Measurements from ENCODE around the gene GBGT1. TPM values are rescaled to one million over a fixed set of nuclear protein-coding genes. Genes with fewer than 3 reads are reported as not detected.

GBGT1 gene
- polyA plus RNA-seq, 1 of the 3 experiments (the other 2 are of a cell fraction) = 0.51 TPM

DNA sequence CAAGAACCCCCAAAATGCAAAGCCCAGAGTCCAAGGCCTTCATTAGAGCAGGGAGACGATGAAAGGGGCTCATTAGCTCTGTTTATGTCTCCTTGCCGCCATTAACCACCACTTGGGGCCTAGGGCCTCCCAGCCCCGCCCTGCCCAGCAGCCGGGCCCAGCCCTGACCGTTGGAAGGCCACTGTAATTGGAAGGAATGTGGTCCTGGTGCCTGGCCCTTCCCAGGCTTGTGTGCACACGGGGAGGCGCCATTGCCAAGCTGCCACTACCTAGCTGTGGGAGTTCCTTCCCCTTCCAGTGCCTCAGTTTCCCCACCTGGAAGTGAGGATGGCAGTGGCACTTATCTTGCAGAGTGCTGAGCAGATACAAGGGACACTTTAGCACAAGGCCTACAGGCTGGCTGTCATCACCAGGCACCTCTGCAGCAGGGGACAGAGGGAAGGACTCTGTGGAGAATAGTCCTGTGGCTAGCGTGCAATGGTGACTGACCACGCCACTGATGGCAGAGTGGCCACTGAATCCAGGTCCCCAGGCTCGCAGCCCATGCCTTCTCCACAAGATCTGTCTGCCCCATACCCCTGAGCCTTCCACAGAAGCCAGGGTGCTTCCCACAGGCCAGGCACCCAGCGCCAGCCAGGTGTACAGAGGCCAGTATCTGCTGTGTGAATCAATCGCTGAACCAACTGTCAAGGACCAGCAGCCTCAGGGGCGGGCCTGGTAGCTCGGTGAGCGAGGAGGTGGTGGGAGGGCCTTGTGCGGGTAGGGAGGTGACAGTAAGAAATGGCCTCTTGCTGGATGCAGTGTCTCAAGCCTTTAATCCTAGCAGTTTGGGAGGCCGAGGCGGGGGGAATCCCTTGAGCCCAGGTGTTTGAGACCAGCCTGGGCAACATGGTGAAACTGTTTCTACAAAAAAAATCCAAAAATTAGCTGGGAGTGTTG, 20.8 kb downstream of the GBGT1 start:
- 81% methylated on average over 16 of the region's 18 CpGs for WGBS (ENCODE audit: low lambda C conversion rate)
- no peaks in the 10 kb centered on the region for H3K9me3 ChIP-seq
- H3K4me2 ChIP-seq = no peak overlapping the region
- no peak for TF ChIP-seq SIN3A (IDR thresholded peaks at IDR 0.05; ENCODE audit: borderline replicate concordance, low read depth, low read length)
- no peak for TF ChIP-seq GABPA (IDR thresholded peaks at IDR 0.05; ENCODE audit: low read depth)
- TF ChIP-seq NFIC (IDR thresholded peaks at IDR 0.05; ENCODE audit: borderline replicate concordance) = no peak
- TF ChIP-seq MEF2A (IDR thresholded peaks at IDR 0.05; ENCODE audit: borderline replicate concordance, low read depth) = no peak
- no peak for TF ChIP-seq CHD2 (IDR thresholded peaks at IDR 0.05; ENCODE audit: low read length, partially characterized antibody)
- no peak for TF ChIP-seq TEAD4 (IDR thresholded peaks at IDR 0.05; ENCODE audit: borderline replicate concordance, insufficient read depth)
- TF ChIP-seq, protein P1, sequence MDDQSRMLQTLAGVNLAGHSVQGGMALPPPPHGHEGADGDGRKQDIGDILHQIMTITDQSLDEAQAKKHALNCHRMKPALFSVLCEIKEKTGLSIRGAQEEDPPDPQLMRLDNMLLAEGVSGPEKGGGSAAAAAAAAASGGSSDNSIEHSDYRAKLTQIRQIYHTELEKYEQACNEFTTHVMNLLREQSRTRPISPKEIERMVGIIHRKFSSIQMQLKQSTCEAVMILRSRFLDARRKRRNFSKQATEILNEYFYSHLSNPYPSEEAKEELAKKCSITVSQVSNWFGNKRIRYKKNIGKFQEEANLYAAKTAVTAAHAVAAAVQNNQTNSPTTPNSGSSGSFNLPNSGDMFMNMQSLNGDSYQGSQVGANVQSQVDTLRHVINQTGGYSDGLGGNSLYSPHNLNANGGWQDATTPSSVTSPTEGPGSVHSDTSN (IDR thresholded peaks at IDR 0.05) = no peak
- H3K4me3 ChIP-seq (ENCODE audit: low read depth in 2 of 2, low read length in 1 of 2) = no peak overlapping the region
- H3K36me3 ChIP-seq (replicated peaks in 1 of 2; ENCODE audit: control insufficient read depth in 1 of 2, insufficient read depth in 2 of 2, low read length in 1 of 2) = peaks cover 0 to 2% of the 10 kb centered on the region in 2 experiments
- H3K4me1 ChIP-seq (ENCODE audit: control insufficient read depth in 1 of 2, insufficient read depth in 2 of 2, low read depth in 1 of 2, low read length in 1 of 2) = peaks cover 0 to 73% of the 10 kb centered on the region in 2 experiments; a peak in 3 of 4 replicates
- no peaks in the 10 kb centered on the region for H3K27me3 ChIP-seq (ENCODE audit: insufficient read depth)
- CTCF ChIA-PET = interaction anchor here (0.8 to 11.6 kb wide), 16 partner anchors 9 to 187 kb away, joined by 3 to 810 read pairs (median 10); partner anchors contain the start of genes CEL, GFI1B, GTF3C5 and RALGDS
- H4K20me1 ChIP-seq (ENCODE audit: insufficient read depth) = peaks cover 82% of the 10 kb centered on the region
- DNase-seq = no peak
- POLR2A ChIA-PET = interaction anchor here (1.4 to 3.0 kb wide), 4 partner anchors 10 to 112 kb away, joined by 7 to 21 read pairs (median 10); partner anchors contain the start of gene GTF3C5
- no peaks in the 10 kb centered on the region for H3K9me2 ChIP-seq
- peak overlapping the region in 1 of 2 experiments; percentile 58; a peak in 2 of 4 replicates for H3K27ac ChIP-seq (ENCODE audit: low read depth in 2 of 2, low read length in 1 of 2)
- no peak overlapping the region for H3K9ac ChIP-seq
- H2AFZ ChIP-seq (ENCODE audit: low read depth) = no peak overlapping the region
- peaks cover 4% of the 10 kb centered on the region for H3F3A ChIP-seq (replicated peaks; ENCODE audit: insufficient read depth)
- H3K79me2 ChIP-seq (ENCODE audit: insufficient read depth) = peaks cover 41% of the 10 kb centered on the region; the same call in 1 of the 2 replicates

DNA sequence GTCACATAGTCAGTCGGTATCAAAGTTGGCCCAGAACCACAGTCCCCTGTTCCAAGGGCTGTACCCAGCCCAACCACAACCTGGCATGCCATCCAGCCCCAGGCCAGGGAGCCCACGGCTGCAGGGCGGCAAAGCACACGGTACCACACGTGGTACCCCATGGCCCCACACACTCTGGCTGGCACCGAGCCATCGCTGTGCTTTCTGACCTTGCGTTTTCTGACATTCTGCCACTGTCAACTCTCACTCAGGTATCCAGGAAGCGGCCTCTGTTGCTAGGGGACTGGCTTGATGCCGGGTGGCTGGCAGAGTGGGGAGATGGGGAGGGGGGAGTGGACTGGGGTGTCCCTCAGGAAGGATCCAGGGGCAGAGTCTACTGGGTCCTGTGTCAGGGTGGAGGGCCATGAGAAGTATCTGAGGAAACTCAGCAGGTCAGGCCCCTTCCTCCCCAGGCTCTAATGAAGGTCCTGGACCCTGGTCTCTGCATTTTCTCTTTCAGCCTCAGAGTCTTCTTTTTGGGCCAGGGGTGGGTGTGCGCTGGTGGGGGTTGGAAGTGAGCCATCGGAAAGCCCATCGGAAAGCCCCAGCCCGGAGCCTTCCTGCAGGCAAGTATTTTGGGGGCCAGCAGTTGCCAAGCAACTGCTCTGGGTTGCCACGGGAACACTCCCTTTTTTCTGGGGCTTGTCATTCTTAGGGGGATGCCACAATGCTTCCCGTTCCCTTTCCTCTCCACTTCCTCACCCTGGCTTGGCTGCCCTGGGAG, 21.7 kb downstream of the GBGT1 start:
- Histone ChIP-seq H3K9me3 (no peaks in the 10 kb centered on the region), H3F3A (replicated peaks; ENCODE audit: insufficient read depth) (no peaks in the 10 kb centered on the region), H4K20me1 (ENCODE audit: insufficient read depth) (peaks cover 79% of the 10 kb centered on the region), H3K36me3 (replicated peaks in 1 of 2; ENCODE audit: control insufficient read depth in 1 of 2, insufficient read depth in 2 of 2, low read length in 1 of 2) (peaks cover 0 to 2% of the 10 kb centered on the region in 2 experiments), H2AFZ (ENCODE audit: low read depth) (no peak overlapping the region), H3K4me2 (no peak overlapping the region), H3K4me1 (ENCODE audit: control insufficient read depth in 1 of 2, insufficient read depth in 2 of 2, low read depth in 1 of 2, low read length in 1 of 2) (peaks cover 0 to 64% of the 10 kb centered on the region in 2 experiments; a peak in 2 of 4 replicates), H3K79me2 (ENCODE audit: insufficient read depth) (peaks cover 38% of the 10 kb centered on the region; the same call in 1 of the 2 replicates), H3K9me2 (no peaks in the 10 kb centered on the region), H3K4me3 (ENCODE audit: low read depth in 2 of 2, low read length in 1 of 2) (no peak overlapping the region), H3K27me3 (ENCODE audit: insufficient read depth) (no peaks in the 10 kb centered on the region), H3K9ac (no peak overlapping the region), H3K27ac (ENCODE audit: low read depth in 2 of 2, low read length in 1 of 2) (peak overlapping the region in 1 of 2 experiments; percentile 58; a peak in 2 of 4 replicates)
- 76% methylated on average over 9 of the region's 16 CpGs for WGBS (ENCODE audit: low lambda C conversion rate)
- ChIA-PET POLR2A (interaction anchor here (3.0 kb wide), 1 partner anchor 23 kb away, joined by 21 read pairs; no protein-coding TSS in a partner anchor), CTCF (interaction anchor here (2.6 to 11.6 kb wide), 5 partner anchors 8 to 114 kb away, joined by 9 to 810 read pairs (median 163); partner anchors contain the start of genes GTF3C5 and RALGDS)
- TF ChIP-seq CHD2 (IDR thresholded peaks at IDR 0.05; ENCODE audit: low read length, partially characterized antibody) = no peak
- peak; percentile 90 for TF ChIP-seq MXI1 (IDR thresholded peaks at IDR 0.05; ENCODE audit: low read depth, low read length)
- DNase-seq = peak; percentile 87
